ENCODE results near the gene RDX.

Gene RDX

DNA sequence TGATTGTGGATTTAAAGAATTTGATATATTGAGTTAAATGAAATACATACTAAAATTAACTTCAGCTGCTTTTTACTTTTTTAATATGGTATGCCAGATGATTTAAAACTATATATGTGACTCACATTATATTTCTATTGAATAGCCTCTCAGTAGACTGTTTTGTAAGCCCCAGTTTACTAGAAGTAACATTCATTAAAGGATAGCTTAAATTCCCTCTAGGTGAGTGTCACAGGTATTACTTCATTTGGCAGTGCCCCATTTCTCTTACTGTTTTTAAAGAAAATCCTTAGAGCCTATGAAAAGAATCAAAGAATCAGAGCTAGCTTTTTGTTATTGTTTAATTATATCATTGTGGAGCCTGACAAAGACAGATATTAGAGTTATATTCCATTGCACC, 154.6 kb downstream of the RDX start:
- no peaks in the 10 kb centered on the region for H3K9me2 ChIP-seq (replicated peaks; ENCODE audit: low read depth, low read length)
- no peaks in the 10 kb centered on the region for H4K20me1 ChIP-seq (ENCODE audit: insufficient read depth, low read length, poor library complexity, severe bottlenecking)
- H3K27me3 ChIP-seq (ENCODE audit: insufficient read depth, low read length, poor library complexity, severe bottlenecking), result no peaks in the 10 kb centered on the region
- TF ChIP-seq, protein P1, sequence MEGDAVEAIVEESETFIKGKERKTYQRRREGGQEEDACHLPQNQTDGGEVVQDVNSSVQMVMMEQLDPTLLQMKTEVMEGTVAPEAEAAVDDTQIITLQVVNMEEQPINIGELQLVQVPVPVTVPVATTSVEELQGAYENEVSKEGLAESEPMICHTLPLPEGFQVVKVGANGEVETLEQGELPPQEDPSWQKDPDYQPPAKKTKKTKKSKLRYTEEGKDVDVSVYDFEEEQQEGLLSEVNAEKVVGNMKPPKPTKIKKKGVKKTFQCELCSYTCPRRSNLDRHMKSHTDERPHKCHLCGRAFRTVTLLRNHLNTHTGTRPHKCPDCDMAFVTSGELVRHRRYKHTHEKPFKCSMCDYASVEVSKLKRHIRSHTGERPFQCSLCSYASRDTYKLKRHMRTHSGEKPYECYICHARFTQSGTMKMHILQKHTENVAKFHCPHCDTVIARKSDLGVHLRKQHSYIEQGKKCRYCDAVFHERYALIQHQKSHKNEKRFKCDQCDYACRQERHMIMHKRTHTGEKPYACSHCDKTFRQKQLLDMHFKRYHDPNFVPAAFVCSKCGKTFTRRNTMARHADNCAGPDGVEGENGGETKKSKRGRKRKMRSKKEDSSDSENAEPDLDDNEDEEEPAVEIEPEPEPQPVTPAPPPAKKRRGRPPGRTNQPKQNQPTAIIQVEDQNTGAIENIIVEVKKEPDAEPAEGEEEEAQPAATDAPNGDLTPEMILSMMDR (conservative IDR thresholded peaks at IDR 0.05; ENCODE audit: low read length), result no peak
- TF ChIP-seq EZH2phosphoT487 (IDR thresholded peaks at IDR 0.05; ENCODE audit: borderline replicate concordance), result no peak
- no peaks in the 10 kb centered on the region for H3K4me1 ChIP-seq (ENCODE audit: insufficient read depth, low read length, poor library complexity, severe bottlenecking)
- H3K9me3 ChIP-seq (ENCODE audit: insufficient read depth, low read depth, low read length), result no peaks in the 10 kb centered on the region
- no peaks in the 10 kb centered on the region for H3K36me3 ChIP-seq (ENCODE audit: insufficient read depth, low read length)
- H3K4me2 ChIP-seq (ENCODE audit: low read depth, low read length, poor library complexity, severe bottlenecking), result no peak overlapping the region
- H3K79me2 ChIP-seq (ENCODE audit: insufficient read depth, low read length), result no peaks in the 10 kb centered on the region
- no peak overlapping the region for H3K4me3 ChIP-seq (ENCODE audit: low read length, poor library complexity, severe bottlenecking)
- H2AFZ ChIP-seq (ENCODE audit: low read length), result no peak overlapping the region
- H3K9ac ChIP-seq (ENCODE audit: low read depth, low read length, poor library complexity, severe bottlenecking), result no peak overlapping the region
- H3F3A ChIP-seq (ENCODE audit: low read depth), result no peaks in the 10 kb centered on the region

DNA sequence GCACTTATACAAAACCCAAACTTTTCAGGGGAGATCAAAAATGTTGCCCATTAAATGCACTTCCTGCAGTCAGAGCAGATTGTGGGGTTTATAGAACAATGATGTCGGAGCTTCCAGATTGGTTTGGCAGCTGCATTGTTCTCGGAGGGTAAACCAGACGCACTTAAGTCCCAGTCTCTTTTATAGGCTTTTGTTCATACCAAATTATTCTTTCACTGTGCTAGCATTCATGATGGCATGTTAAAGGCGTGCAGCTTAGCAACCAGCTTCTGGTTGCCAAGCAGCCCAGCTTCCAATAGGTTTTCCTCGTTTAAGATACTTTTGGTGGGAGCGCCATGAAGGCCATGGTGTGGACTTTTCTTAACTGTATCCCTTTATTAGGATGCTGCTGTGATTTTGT, 162.3 kb downstream of the RDX start:
- Histone ChIP-seq H3K4me2 (ENCODE audit: low read depth, low read length, poor library complexity, severe bottlenecking) (no peak overlapping the region), H4K20me1 (ENCODE audit: insufficient read depth, low read length, poor library complexity, severe bottlenecking) (no peaks in the 10 kb centered on the region), H3K79me2 (ENCODE audit: insufficient read depth, low read length) (no peaks in the 10 kb centered on the region), H3K9ac (ENCODE audit: low read depth, low read length, poor library complexity, severe bottlenecking) (no peak overlapping the region), H3K9me2 (replicated peaks; ENCODE audit: low read depth, low read length) (no peaks in the 10 kb centered on the region), H3K9me3 (ENCODE audit: insufficient read depth, low read depth, low read length) (no peaks in the 10 kb centered on the region), H3K4me3 (ENCODE audit: low read length, poor library complexity, severe bottlenecking) (no peak overlapping the region), H3F3A (ENCODE audit: low read depth) (no peaks in the 10 kb centered on the region), H2AFZ (ENCODE audit: low read length) (no peak overlapping the region), H3K27me3 (ENCODE audit: insufficient read depth, low read length, poor library complexity, severe bottlenecking) (no peaks in the 10 kb centered on the region), H3K36me3 (ENCODE audit: insufficient read depth, low read length) (no peaks in the 10 kb centered on the region), H3K4me1 (ENCODE audit: insufficient read depth, low read length, poor library complexity, severe bottlenecking) (no peaks in the 10 kb centered on the region)
- no peak for TF ChIP-seq EZH2phosphoT487 (IDR thresholded peaks at IDR 0.05; ENCODE audit: borderline replicate concordance)
- TF ChIP-seq, protein P1 (conservative IDR thresholded peaks at IDR 0.05; ENCODE audit: low read length), result no peak

DNA sequence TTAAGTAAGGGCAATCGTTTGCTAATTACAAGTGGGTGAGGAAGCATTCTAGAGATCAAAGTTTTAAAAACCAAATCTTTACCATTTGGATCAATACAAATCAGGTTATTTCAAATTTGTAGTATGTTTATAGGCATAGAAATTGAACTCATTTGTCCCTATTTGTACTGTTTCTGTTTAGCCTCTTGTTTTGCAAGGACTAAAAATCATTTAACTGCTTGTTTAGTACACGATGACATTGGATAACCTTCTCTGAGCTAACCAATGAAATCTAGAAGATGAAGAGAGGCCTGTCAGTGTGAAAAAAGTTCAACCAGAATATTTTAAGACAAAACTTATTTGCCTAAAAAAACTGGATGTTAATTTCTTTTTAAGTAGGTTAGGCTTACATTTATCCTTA, 163.3 kb downstream of the RDX start:
- H3K9me2 ChIP-seq (replicated peaks; ENCODE audit: low read depth, low read length), result no peaks in the 10 kb centered on the region

More for the DNA sequence above, 163.3 kb downstream of the RDX start:
- Histone ChIP-seq H3K4me2 (ENCODE audit: low read depth, low read length, poor library complexity, severe bottlenecking) (no peak overlapping the region), H3K9me3 (ENCODE audit: insufficient read depth, low read depth, low read length) (no peaks in the 10 kb centered on the region), H2AFZ (ENCODE audit: low read length) (no peak overlapping the region), H3K9ac (ENCODE audit: low read depth, low read length, poor library complexity, severe bottlenecking) (no peak overlapping the region), H4K20me1 (ENCODE audit: insufficient read depth, low read length, poor library complexity, severe bottlenecking) (no peaks in the 10 kb centered on the region), H3K79me2 (ENCODE audit: insufficient read depth, low read length) (no peaks in the 10 kb centered on the region), H3K27me3 (ENCODE audit: insufficient read depth, low read length, poor library complexity, severe bottlenecking) (no peaks in the 10 kb centered on the region), H3K4me3 (ENCODE audit: low read length, poor library complexity, severe bottlenecking) (no peak overlapping the region), H3F3A (ENCODE audit: low read depth) (no peaks in the 10 kb centered on the region), H3K4me1 (ENCODE audit: insufficient read depth, low read length, poor library complexity, severe bottlenecking) (peaks cover 3% of the 10 kb centered on the region), H3K36me3 (ENCODE audit: insufficient read depth, low read length) (no peaks in the 10 kb centered on the region)
- TF ChIP-seq, protein P1 (conservative IDR thresholded peaks at IDR 0.05; ENCODE audit: low read length), result no peak
- no peak for TF ChIP-seq EZH2phosphoT487 (IDR thresholded peaks at IDR 0.05; ENCODE audit: borderline replicate concordance)
